Measurements from ENCODE around the gene SPRYD7. TPM values are rescaled to one million over a fixed set of nuclear protein-coding genes. Genes with fewer than 3 reads are reported as not detected.

The SPRYD7 gene
- 1 to 10 TPM; 4.8 to 6.7 TPM for total RNA-seq

GRCh38 chr13:49936075-49936967 is at the start of gene SPRYD7:
Gene SPRYD7, minus strand, starts transcription at chr13:49936340. Its CDS starts 105 bp downstream, at chr13:49936235.

Small RNA genes within 50 kb of the gene (small RNA-seq; reads per million reads assigned to genes)
- gene RNY4P30 (0 reads per million in 2 donors), gene RNY4P9 (0 to 0.06 reads per million in 2 donors)

Other genes starting within 250 kb of the SPRYD7 start
- gene EBPL, start 244.9 kb downstream of the SPRYD7 start, total RNA-seq = 10 to 100 TPM; 15.5 to 37.6 TPM
- gene KPNA3, start 143.7 kb downstream of the SPRYD7 start, total RNA-seq = 10 to 100 TPM; 18.6 to 27.6 TPM
- gene TRIM13, start 60.7 kb upstream of the SPRYD7 start, total RNA-seq = 10 to 100 TPM; 15.7 to 16.5 TPM
- 1 to 10 TPM in 1 of 2 donors, under 1 TPM in 1; 1.00 to 1.7 TPM for gene KCNRG, start 79.1 kb upstream of the SPRYD7 start, total RNA-seq

All from melanocyte of skin (primary cell).